ENCODE measurements around the gene YIPF6. TPM values are rescaled to one million over a fixed set of nuclear protein-coding genes. Genes with fewer than 3 reads are reported as not detected.
"Not testable (repeated sequence)": the region's sequence is repeated elsewhere in the genome, so short reads cannot be mapped to it uniquely, and the experiment has no call there.

Gene YIPF6
- total and polyA plus RNA-seq, 2 donors from 2014 or later, result 16.2 to 41.6 TPM

GRCh38 chrX:68480969-68481368 lies 17.9 kb upstream of the YIPF6 start:
- FAIRE-seq (no peak), DNase-seq (no peak)
- Histone ChIP-seq H3K4me3 (ENCODE audit: low read length in 3 of 3) (no peak overlapping the region), H3K27me3 (ENCODE audit: control insufficient read depth, insufficient read depth, low read length) (no peaks in the 10 kb centered on the region), H3K36me3 (ENCODE audit: control insufficient read depth in 2 of 3, insufficient read depth in 3 of 3, low read length in 3 of 3) (no peaks in the 10 kb centered on the region), H3K9me3 (ENCODE audit: control insufficient read depth in 2 of 3, insufficient read depth in 1 of 3, low read length in 3 of 3) (no peaks in the 10 kb centered on the region), H3K4me1 (ENCODE audit: control insufficient read depth in 2 of 3, insufficient read depth in 2 of 3, low read depth in 1 of 3, low read length in 3 of 3) (no peaks in the 10 kb centered on the region), H3K27ac (ENCODE audit: low read depth in 2 of 2, low read length in 2 of 2) (no peak overlapping the region), H3K9ac (ENCODE audit: low read length in 3 of 3) (no peak overlapping the region)
- intact Hi-C loops (cut with DNase I), result no loop called here
- TF ChIP-seq CTCF (IDR thresholded peaks at IDR 0.05; ENCODE audit: borderline replicate concordance, extremely low read depth, insufficient read depth), result no peak

- H3K27me3 ChIP-seq (ENCODE audit: control insufficient read depth, insufficient read depth, low read length); H3K27ac ChIP-seq (ENCODE audit: low read depth in 2 of 2, low read length in 2 of 2); H3K36me3 ChIP-seq (ENCODE audit: control insufficient read depth in 2 of 3, insufficient read depth in 3 of 3, low read length in 3 of 3); H3K4me3 ChIP-seq (ENCODE audit: low read length in 3 of 3); FAIRE-seq; H3K9me3 ChIP-seq (ENCODE audit: control insufficient read depth in 2 of 3, insufficient read depth in 1 of 3, low read length in 3 of 3); H3K4me1 ChIP-seq (ENCODE audit: control insufficient read depth in 2 of 3, insufficient read depth in 2 of 3, low read depth in 1 of 3, low read length in 3 of 3); DNase-seq; intact Hi-C loops (cut with DNase I); H3K9ac ChIP-seq (ENCODE audit: low read length in 3 of 3): not testable (repeated sequence)
Observed at GRCh38 chrX:68486198-68486597, 12.7 kb upstream of the YIPF6 start.

GRCh38 chrX:68487254-68487653 lies 11.6 kb upstream of the YIPF6 start:
- no peak for TF ChIP-seq CTCF (IDR thresholded peaks at IDR 0.05; ENCODE audit: borderline replicate concordance, extremely low read depth, insufficient read depth)
- Histone ChIP-seq H3K4me1 (ENCODE audit: control insufficient read depth in 2 of 3, insufficient read depth in 2 of 3, low read depth in 1 of 3, low read length in 3 of 3) (no peaks in the 10 kb centered on the region), H3K4me3 (ENCODE audit: low read length in 3 of 3) (no peak overlapping the region), H3K27me3 (ENCODE audit: control insufficient read depth, insufficient read depth, low read length) (no peaks in the 10 kb centered on the region), H3K27ac (ENCODE audit: low read depth in 2 of 2, low read length in 2 of 2) (no peak overlapping the region), H3K36me3 (ENCODE audit: control insufficient read depth in 2 of 3, insufficient read depth in 3 of 3, low read length in 3 of 3) (no peaks in the 10 kb centered on the region), H3K9me3 (ENCODE audit: control insufficient read depth in 2 of 3, insufficient read depth in 1 of 3, low read length in 3 of 3) (no peaks in the 10 kb centered on the region), H3K9ac (ENCODE audit: low read length in 3 of 3) (no peak overlapping the region)
- intact Hi-C loops (cut with DNase I), result no loop called here
- DNase-seq (no peak), FAIRE-seq (no peak)

- H3K9ac ChIP-seq (ENCODE audit: low read length in 3 of 3), result no peak overlapping the region
- intact Hi-C loops (cut with DNase I), result no loop called here
- H3K27ac ChIP-seq (ENCODE audit: low read depth in 2 of 2, low read length in 2 of 2), result no peak overlapping the region
- TF ChIP-seq CTCF (IDR thresholded peaks at IDR 0.05; ENCODE audit: borderline replicate concordance, extremely low read depth, insufficient read depth), result no peak
- H3K36me3 ChIP-seq (ENCODE audit: control insufficient read depth in 2 of 3, insufficient read depth in 3 of 3, low read length in 3 of 3), result no peaks in the 10 kb centered on the region
- no peak for DNase-seq
- no peaks in the 10 kb centered on the region for H3K27me3 ChIP-seq (ENCODE audit: control insufficient read depth, insufficient read depth, low read length)
- FAIRE-seq, result no peak
- no peak overlapping the region for H3K4me3 ChIP-seq (ENCODE audit: low read length in 3 of 3)
- H3K4me1 ChIP-seq (ENCODE audit: control insufficient read depth in 2 of 3, insufficient read depth in 2 of 3, low read depth in 1 of 3, low read length in 3 of 3), result no peaks in the 10 kb centered on the region
- H3K9me3 ChIP-seq (ENCODE audit: control insufficient read depth in 2 of 3, insufficient read depth in 1 of 3, low read length in 3 of 3), result no peaks in the 10 kb centered on the region
Observed at GRCh38 chrX:68487924-68488323, 10.9 kb upstream of the YIPF6 start.
